ENCODE data around the gene MBD3L5.
A peak's percentile ranks its signal among the peaks of the same experiment; 100 is the strongest.
"Not testable (repeated sequence)": the region's sequence is repeated elsewhere in the genome, so short reads cannot be mapped to it uniquely, and the experiment has no call there.

MBD3L5 gene

GRCh38 chr19:7051421-7051820, 21.0 kb downstream of the MBD3L5 start:
- not testable (repeated sequence) for DNase-seq (ENCODE audit: low read depth in 4 of 4, low spot score in 1 of 4)

- DNase-seq (ENCODE audit: low read depth in 4 of 4, low spot score in 1 of 4): not testable (repeated sequence)
These were observed 22.5 kb downstream of the MBD3L5 start for GRCh38 chr19:7052896-7053295.

GRCh38 chr19:7054635-7055368, 24.4 kb downstream of the MBD3L5 start:
- DNase-seq (ENCODE audit: low read depth in 4 of 4, low spot score in 1 of 4): not testable (repeated sequence)

- not testable (repeated sequence) for DNase-seq (ENCODE audit: low read depth in 4 of 4, low spot score in 1 of 4)
These were observed 25.3 kb downstream of the MBD3L5 start for GRCh38 chr19:7055679-7056078.

- DNase-seq (ENCODE audit: low read depth in 4 of 4, low spot score in 1 of 4): not testable (repeated sequence)
These were observed 26.0 kb downstream of the MBD3L5 start for GRCh38 chr19:7056371-7056770.

GRCh38 chr19:7058576-7058975, 28.2 kb downstream of the MBD3L5 start, which contains the start of gene MBD3L3:
Gene MBD3L3 (minus strand): TSS chr19:7058676. CDS start chr19:7058605, 71 bp downstream.
- not testable (repeated sequence) for DNase-seq (ENCODE audit: low read depth in 4 of 4, low spot score in 1 of 4)

GRCh38 chr19:7059977-7060376, 29.6 kb downstream of the MBD3L5 start:
- not testable (repeated sequence) for DNase-seq (ENCODE audit: low read depth in 4 of 4, low spot score in 1 of 4)

- DNase-seq (ENCODE audit: low read depth in 4 of 4, low spot score in 1 of 4): no peak
These were observed 33.0 kb downstream of the MBD3L5 start for GRCh38 chr19:7063339-7063738.

GRCh38 chr19:7063764-7064418, 33.5 kb downstream of the MBD3L5 start:
- DNase-seq (ENCODE audit: low read depth in 4 of 4, low spot score in 1 of 4): no peak

GRCh38 chr19:7067122-7067521, 36.7 kb downstream of the MBD3L5 start:
- not testable (repeated sequence) for DNase-seq (ENCODE audit: low read depth in 4 of 4, low spot score in 1 of 4)

- no peak for DNase-seq (ENCODE audit: low read depth in 4 of 4, low spot score in 1 of 4)
These were observed 37.3 kb downstream of the MBD3L5 start for GRCh38 chr19:7067716-7068115.

GRCh38 chr19:7068599-7068998, 38.2 kb downstream of the MBD3L5 start:
- no peak for DNase-seq (ENCODE audit: low read depth in 4 of 4, low spot score in 1 of 4)

GRCh38 chr19:7069042-7069903, 38.9 kb downstream of the MBD3L5 start, which contains the start of gene ZNF557:
Gene ZNF557 (plus strand): TSS chr19:7069703. CDS start chr19:7075075, 5,372 bp downstream.
- DNase-seq (ENCODE audit: low read depth in 4 of 4, low spot score in 1 of 4): peak; percentile 91 to 99 (median 98)

GRCh38 chr19:7069904-7070226, 39.5 kb downstream of the MBD3L5 start:
- no peak for DNase-seq (ENCODE audit: low read depth in 4 of 4, low spot score in 1 of 4)

GRCh38 chr19:7072541-7072940, 42.2 kb downstream of the MBD3L5 start:
- no peak for DNase-seq (ENCODE audit: low read depth in 4 of 4, low spot score in 1 of 4)

GRCh38 chr19:7074705-7075282, 44.4 kb downstream of the MBD3L5 start:
- no peak for DNase-seq (ENCODE audit: low read depth in 4 of 4, low spot score in 1 of 4)

- no peak for DNase-seq (ENCODE audit: low read depth in 4 of 4, low spot score in 1 of 4)
These were observed 45.8 kb downstream of the MBD3L5 start for GRCh38 chr19:7076151-7076550.

- DNase-seq (ENCODE audit: low read depth in 4 of 4, low spot score in 1 of 4): no peak
These were observed 47.6 kb downstream of the MBD3L5 start for GRCh38 chr19:7078008-7078407.

Measured in stimulated activated CD4-positive, alpha-beta T cell treated with anti-CD3 and anti-CD28 coated beads, Interleukin-1b, Interleukin-23, amount 100 ng/mL, for 24 hours (primary cell).